HG03565 (cell line): ENCODE measurements around the gene TCF7L2.

Experiments
- ATAC-seq: cut with Tn5 transposase; IDR thresholded peaks from one replicate; pipeline ENCODE4 v1.9.1; 2021; ENCODE audit warnings: mild to moderate bottlenecking, moderate library complexity; ENCODE audit not compliant: unreplicated experiment

The TCF7L2 gene

DNA sequence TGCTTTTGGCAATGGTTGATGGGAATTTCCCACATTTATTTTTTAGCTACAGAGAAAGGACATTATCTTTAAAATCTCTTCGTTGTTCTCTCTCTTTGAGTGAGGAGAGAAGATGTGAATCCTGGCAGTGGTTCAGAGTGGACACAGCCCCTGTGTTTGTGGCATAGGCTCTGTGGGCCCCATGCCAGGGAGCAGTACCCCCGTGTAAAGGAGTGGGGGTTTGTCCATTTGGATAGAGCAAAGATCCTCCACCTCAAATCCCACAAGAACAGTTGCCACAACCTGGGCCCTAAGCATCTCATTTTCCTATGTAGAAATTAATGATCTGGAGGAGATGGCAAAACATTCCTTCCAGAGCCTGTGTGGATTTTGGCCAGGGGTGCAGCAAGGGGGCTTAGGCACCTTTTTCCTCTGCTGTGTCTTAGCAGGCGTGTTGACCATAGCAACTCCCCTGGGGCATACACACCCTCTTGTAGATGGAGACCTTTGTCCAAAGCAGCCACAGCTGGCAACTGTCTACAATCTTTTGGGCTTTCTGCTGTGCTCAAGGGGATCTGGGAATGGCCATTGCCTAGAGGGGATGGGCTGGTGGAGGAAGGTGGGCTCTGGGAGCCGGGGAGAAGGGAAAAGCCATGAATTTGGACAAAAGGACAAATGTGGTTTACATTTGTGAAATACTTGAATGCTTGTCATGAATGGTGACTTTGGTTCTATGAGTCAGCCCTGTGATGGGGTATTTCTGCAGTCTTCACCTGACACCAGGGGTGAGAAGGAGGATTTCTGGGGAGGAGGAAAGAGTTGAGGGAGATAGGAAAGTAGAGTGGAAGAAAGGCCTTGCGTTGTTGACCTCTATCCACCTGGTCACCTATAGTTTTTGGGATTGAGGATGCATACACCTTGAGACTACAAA is 92.0 kb downstream of the TCF7L2 start:
- ATAC-seq = no peak

DNA sequence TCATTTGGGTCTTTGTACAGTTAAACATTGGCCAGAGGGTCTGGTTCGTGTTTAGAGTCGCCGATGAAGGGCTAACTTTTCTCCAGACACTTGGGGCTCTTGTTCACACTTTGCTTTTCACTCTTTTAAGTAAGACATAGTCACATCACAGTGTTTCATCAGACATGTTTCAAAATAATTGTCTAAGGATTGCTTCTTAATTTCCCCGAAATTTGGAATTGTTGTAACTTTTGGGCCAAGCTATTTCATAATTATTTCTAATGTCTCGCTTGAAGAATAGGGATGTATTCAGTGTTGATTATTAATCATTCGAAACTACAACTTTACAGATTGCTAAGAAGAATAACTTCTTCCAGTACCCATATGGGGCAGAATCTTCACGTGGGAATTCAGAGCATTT is 92.8 kb downstream of the TCF7L2 start:
- no peak for ATAC-seq

DNA sequence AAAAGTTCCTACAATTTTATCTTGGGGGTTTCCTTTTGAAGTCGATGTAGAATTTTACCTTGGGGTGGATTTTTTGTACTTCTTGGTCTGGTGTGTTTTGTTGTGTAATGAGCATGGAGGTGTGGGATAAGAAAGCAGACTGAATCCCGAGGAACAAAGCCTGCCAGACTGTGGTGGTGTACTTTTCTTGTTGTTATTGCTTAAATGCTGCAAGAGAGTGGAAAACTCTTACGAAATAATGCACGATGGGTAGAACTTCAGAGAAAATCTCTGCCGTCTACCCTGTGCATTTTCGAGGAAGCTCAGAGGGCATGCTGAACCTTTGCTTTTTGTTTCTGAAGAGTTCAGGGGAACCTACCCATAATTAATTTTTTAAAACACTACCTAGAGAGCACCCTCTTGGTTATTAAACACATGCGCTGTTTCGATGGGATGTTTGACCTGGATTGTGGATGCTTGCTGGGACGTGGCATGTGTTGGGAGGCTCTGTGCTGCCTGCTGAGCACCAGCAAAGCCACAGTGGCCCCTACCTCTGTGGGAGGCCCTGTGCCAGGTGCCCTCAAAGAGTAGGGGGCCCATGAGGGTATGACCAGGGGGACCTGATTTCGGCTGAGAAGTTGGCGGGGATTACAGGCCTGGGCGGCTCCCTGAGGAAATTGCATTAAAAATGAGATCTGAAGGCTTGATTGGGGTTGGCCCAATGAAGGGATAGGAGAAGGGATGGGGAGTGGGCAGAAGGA is 94.1 kb downstream of the TCF7L2 start:
- no peak for ATAC-seq

DNA sequence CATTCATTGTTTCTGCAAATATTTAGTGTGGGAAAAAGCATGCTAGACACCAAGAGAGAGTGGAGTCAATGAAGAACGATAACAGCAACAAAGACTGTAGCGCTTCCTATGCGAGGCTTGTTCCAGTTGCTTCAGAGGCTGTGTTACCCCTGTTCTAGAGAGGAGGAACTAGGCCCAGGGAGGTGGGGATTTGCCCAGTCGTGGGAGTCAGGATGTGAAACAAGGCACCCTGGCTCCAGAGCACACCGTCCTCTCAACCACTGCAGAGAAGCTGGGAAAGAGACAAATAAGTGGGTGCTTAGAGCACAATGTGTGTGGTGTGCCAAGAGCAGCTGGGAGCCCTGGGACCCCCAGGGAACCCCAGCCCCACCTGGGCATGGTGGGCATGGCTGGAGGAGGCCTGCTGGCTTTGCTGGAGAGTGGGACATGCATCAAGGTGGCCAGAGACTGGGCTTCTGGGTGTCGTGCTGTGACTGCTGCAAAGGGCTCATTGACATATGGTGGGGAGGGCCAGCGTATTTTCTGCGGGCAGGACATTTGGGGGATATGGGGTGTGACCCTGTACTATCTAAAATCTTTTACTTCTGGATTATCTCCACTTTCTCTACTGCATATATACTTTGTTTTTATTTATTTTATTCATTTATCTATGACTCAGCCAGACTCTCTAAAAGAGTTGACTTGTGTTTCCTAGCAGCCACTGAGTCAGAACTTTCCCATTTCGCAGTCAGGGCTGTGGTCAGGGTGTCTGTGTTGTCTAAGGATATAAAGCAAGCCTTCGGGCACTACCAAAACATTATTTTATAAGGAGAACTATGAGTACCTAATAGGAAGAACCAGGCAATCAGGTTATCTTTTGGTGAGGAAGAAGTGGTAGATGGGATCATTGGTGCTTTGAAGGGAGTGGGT is 95.4 kb downstream of the TCF7L2 start:
- no peak for ATAC-seq

DNA sequence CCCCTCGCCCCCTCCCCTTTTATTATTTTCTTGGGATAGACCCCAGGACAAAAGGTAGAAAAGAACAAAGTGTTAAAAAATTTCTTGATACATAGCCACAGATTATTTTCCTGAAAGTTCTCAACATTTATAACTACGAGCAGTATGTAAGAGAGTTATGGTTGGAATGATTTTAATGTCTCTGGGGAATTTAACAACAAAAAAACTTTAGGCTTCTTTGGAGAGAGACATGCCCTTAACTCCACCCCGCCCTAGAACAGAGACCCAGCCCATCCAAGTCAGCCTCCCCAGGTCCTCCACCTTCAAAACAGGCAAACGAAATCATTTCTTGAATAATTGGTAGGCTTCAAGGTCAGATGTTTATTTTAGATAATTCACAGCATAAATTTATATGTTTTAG is 97.1 kb downstream of the TCF7L2 start:
- no peak for ATAC-seq

DNA sequence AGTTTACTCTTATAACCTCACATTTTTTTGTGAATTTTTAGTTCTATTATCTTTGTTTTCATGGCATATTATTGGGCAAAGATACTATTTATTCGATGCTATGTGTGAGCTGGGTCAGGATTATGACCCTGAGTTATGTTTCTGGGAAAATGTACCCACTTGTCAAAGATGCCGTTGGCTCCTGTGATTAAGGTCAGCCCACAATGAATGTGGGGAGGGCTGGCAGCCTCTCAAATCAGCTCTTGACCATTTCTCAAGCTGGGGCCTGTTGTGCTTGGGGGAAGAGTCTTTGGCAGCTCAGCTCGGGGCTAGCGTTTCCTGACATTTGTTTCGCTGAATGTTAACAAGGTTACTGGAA is 97.5 kb downstream of the TCF7L2 start:
- ATAC-seq = no peak

DNA sequence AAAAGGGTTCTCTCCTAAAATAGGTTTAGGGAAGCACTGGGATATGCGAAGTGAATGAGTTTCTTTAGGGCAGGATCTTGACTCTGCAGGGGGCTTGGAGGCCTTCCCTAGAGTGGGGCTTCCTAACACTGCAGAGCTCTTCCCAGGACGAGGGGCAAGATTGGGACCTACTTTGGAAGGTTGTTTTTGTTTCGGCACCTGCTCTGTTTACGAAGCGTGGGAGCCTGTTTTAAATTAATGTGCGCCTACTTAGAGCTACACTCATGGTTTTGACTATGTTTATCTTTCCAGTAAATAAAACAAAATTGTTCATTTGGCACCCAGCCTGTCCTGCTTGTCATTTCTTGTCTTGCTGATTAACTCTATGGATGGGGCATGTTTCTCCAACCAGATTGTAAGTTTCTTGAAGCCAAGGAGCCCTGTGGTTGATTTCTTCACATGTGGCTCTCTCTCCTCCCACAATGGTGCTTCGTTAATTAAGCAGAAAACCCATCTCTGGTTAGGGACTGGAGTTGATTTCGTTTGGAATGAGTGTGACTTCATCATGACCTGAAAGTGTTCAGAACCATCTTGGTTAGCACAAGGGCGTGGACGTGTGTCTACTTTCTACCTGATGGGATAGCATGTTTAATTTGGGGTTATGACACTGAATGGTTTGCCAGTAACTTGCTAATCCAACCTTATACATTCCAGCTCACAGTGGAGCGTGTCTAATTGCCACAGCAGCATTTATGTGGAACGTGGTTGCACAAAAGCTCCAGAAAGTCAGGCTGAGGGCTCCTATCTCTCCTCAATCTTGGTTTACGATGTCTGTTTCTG is 98.1 kb downstream of the TCF7L2 start:
- no peak for ATAC-seq

DNA sequence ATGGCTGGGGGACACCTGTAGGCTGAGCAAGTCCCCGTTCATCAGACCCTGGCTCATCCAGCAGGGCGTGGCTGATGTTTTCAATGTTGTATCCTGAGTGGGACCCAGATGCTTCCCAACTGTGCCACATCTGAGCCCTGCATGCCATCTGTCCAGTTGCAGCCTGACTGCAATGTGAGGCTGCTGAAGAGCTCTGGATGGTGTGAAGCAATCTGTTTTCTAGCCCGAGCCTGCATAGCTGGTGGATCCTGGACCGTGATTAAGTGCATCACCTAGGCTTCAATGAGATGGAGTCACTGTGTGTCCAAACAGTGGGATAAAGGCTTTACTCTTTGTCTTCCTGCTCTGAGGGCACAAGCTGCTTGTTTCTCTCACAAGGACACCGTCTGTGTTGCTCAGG is 99.8 kb downstream of the TCF7L2 start:
- no peak for ATAC-seq

DNA sequence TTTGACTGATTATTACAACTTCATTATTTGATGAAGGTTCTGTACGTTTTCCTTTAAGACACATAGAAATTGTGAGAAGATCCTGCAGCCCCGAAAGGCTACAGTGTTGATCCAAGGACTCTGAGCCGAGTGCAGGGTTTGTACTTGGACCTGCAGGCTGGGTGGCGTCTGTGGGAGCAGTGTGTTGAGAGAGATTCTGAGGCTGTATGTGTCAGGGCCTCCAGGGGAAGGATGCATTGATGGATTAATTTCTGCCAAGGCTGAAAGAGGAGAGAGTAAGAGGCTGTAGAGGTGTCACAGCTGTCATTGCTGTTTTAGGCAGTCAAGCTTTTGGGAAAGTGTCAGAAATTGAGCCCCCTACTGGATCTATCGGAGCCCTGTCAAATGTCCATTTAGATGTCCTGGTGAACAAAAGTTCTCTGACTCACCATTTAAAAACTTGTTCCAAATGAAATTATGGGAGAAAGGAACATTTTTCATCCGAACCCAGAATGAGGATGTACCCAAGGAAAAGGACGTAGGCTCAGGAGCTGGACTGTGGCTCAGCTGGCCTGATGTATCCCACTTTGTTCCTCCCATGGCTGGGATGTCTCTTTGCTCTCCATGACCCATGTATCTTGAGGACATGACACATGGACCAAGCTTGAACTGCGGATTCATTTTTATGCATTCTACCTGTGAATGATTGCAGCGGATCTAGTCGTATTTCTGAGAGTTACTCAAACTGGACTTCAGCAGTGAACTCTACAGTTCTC is 102.2 kb downstream of the TCF7L2 start:
- no peak for ATAC-seq

DNA sequence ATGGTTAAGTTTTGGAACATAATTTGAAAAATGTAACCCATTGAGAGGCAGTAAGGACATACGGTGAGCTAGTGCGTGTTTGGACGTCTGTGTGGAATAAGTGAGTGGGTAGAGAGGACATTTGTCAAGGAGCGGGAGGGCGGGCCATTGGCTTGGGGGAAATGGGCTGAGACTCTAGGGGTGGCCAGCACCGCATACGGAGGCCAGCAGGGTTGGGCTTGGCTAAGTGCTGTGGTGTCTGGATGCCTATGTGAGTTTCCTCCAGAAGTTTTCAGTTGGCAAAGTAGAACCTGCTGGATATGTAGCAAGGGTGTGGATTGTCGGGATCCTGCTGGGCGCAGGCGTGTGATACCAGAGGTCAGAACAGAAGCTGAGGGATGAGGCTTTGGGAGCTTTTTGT is 103.0 kb downstream of the TCF7L2 start:
- ATAC-seq = no peak

DNA sequence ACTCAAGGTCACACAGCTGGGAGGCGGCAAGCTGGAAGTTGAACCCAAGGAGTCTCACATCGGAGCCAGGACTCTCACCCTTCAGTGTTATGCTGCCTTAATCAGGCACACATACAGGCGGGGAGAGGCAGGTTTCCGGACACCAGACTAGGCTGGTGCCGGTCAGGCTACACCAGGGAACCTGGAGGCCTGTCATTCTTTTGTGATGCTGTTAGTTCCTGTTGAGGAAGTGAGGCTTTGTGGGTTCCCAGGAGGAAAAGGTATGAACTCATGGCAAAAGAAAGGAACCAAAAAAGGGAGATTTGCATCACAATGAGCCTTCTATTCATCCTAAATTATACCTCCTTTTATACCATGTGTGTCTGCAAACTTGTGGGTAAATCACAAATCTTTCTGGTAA is 103.8 kb downstream of the TCF7L2 start:
- no peak for ATAC-seq

DNA sequence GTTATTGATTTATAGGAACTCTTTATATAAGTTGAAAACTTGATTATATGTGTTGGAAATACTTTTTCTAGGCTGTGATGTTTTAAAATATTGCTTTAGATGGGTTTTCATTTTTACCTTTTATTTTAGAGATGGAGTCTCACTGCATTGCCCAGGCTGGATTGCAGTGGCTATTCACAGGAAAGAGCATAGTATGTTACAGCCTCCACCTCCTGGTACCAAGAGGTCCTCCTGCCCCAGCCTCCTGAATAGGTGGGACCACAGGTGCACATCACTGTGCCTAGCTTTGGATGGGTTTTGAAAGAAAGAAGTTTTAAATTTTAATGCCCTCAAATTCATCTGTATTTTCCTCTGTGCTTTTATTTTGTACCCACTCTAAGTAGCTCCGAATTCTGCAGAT is 105.4 kb downstream of the TCF7L2 start:
- ATAC-seq = no peak

DNA sequence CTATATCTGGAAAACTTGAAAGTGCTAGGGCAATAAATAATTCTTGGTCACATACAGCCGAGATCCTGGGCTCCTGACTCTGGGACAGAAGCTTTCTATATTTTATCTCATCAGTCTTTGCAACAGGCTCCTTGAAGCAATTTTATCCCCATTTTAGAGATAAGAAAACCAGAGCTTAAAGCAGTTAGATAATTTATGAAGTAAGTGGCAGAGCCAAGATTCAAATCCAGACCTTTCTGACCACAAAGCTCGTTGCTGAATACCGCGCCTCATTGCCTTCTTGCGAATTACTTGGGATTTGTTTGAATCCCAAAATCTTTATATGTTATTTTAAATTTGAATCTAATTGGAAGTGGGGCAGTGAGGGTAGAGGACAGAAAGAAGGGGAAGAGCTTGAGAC is 106.0 kb downstream of the TCF7L2 start:
- ATAC-seq = no peak

DNA sequence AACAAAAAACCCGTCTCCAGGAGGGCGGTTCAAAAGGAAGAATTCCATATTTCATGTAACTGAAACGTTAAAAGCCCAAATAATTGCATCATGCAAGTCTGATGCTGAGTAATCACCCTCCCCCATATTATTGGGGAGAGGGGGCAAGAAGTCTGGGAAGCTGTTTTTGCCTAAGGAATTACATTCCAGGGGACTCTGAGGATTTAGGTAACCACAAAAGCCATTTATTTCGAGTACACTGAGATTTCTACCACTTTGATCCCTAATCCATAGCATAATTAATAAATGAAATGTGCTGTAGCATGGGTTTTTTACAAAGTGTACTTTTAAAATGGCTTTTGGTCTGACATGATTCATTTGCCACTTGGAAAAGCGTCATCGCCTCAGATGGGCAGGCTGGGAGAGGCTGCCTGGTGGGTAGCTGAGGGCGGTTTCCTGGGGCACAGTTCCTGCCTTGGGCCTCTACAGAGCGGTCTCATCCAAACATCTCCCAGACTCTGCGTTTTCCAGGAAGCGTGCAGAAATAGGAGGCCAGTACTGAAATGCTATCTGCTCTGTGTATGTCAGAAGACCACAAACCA is 106.5 kb downstream of the TCF7L2 start:
- no peak for ATAC-seq

DNA sequence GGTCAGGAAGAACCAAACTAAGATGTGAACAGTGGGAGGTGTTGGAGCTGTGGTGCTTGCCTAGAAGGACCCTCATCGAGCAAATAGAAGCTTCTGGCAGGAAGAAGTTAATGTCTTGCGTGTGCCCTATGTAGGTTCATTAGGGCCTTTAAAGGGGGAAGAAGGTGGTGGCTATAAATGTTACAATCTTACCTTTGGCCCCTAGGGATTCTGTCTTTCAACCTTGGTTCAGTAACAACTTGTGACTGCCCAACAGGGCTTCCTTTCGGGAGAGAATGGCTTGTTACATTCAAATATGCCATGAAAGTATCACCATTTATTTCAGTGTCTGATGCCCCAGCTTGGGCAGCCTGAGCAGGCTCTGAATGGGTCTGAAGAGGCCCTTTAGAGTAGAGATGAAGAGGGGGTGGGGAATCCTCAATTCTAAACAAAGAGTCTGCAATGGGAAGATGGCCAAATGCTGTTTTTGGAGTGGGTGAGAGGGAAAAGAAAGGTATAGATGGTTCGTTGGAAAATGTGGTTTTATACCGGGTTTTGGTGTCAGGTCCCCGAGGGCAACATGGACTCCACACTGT is 108.0 kb downstream of the TCF7L2 start:
- ATAC-seq = no peak

DNA sequence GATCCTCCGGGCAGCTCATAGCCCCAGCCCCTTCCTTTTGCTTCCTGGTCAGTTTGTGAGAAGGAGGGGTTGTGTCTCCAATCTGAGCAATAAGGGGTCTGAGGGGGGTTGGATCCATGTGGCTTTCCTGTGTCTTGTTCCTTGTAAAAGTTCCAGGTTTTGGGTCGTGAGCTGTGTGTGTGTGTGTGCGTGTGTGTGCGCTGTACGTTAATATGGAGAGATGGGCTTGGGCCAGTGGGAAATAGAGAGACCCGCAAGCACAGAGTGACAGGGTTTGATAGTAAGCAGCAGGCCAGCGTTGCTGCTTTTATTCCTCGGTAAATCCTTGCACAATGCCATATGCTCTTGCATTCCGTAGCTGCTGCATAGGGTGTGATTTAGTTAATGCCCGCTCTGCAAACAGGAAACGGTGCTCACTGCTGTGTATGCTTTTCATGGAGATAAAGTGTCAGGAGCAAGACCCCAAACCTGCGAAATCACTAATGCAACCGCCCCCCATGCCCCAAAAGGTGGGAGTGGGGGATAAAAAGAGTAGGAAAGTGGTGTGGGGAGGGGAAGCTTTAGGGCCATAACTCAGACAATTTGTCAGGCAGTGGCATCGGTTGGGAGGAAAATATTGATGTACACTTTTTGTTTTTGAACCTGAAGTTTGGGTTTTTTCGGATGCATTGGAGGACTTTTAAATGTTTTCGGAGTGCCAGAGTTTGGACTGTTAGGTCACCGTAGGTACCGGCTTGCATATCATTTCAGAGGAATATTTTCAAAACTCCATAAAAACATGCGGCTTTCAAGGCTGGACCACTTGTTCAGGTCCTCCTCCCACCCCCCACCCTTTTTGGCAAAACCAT is 108.7 kb downstream of the TCF7L2 start:
- ATAC-seq = no peak

DNA sequence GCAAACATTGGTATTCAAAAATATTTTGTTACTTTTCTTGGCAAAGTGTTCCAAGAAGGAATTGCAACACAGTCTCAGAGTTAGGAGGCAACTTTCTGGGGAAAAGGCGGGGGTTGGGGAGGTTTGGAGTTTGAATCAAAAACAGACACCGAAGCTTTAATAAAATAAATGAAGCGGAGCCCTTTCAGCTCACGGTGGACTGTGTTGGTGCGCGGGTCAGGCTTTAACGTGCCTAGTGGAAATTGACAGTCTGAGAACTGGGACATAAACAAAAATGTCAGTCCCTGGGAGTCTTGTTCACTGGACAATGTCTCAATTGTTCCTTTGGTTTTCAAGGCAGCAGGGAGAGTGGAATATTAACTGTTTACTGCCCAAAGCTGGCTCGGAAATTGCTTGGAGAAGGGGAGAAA is 109.3 kb downstream of the TCF7L2 start:
- ATAC-seq = no peak
